ENCODE data around the gene RSRC1. TPM values are rescaled to one million over a fixed set of nuclear protein-coding genes. Genes with fewer than 3 reads are reported as not detected.

Gene RSRC1
- total and polyA plus RNA-seq, 10 donors: 7.2 to 56.5 (median 33.1) TPM

DNA sequence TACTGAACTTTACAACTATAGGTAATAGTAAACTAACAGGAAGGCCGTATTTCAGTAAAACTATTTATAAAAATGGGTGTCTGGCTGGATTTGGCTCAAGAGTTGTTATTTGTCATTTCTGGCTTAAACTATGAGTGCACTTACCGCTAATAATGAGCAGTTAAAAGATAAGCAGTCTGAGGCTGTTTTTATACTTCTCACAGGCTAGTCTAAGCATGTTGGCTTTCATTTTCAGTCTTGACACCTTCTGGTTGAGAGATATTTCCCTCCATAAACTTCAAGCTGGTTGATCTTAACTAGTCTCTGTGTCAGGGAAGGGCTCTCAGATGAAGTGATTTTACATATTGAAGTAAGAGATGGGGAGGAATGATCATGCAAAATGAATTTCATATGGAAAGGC lies 96.1 kb downstream of the RSRC1 start:
- H3K27me3 ChIP-seq (replicated peaks in 1 of 7): no peaks in the 10 kb centered on the region
- peaks cover 4 to 13% (median 12%) of the 10 kb centered on the region in 8 donors for H3K9me3 ChIP-seq
- H3K27ac ChIP-seq: no peak overlapping the region
- TF ChIP-seq, protein P1, sequence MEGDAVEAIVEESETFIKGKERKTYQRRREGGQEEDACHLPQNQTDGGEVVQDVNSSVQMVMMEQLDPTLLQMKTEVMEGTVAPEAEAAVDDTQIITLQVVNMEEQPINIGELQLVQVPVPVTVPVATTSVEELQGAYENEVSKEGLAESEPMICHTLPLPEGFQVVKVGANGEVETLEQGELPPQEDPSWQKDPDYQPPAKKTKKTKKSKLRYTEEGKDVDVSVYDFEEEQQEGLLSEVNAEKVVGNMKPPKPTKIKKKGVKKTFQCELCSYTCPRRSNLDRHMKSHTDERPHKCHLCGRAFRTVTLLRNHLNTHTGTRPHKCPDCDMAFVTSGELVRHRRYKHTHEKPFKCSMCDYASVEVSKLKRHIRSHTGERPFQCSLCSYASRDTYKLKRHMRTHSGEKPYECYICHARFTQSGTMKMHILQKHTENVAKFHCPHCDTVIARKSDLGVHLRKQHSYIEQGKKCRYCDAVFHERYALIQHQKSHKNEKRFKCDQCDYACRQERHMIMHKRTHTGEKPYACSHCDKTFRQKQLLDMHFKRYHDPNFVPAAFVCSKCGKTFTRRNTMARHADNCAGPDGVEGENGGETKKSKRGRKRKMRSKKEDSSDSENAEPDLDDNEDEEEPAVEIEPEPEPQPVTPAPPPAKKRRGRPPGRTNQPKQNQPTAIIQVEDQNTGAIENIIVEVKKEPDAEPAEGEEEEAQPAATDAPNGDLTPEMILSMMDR (IDR thresholded peaks at IDR 0.05 in 8 of 11, conservative IDR thresholded peaks at IDR 0.05 in 3 of 11): no peak
- no peak for TF ChIP-seq POLR2A (IDR thresholded peaks at IDR 0.05)
- 82 to 92% (median 90%) methylated on average over 2 of the region's 2 CpGs for WGBS, 5 donors
- H3K4me1 ChIP-seq: no peaks in the 10 kb centered on the region
- intact Hi-C loops (cut with DNase I; ENCODE audit: low total_unique reads): no loop called here
- no peak overlapping the region for H3K4me3 ChIP-seq
- DNase-seq: no peak
- H3K36me3 ChIP-seq: peaks cover 0 to 35% (median 0%) of the 10 kb centered on the region in 6 donors

DNA sequence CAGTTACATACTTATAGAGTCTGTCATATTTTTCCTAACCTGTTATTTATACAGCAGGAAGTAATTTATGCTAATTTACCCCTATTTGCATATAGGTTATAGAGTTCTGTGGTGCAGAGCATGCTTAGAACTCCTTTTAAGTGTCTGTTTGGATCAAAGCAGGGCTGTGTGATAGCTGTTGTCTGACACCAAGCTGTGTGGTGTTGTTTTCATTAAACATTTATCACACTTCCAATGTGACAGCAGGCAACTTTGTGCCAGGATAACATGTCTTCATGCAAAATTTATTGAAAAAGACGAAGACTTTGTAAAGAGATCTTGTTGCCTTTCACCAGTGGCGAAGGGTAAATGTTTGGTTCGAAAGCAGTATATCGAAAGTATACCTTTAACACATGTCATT lies 100.2 kb downstream of the RSRC1 start:
- H3K27ac ChIP-seq: no peak overlapping the region
- no peak overlapping the region for H3K4me3 ChIP-seq
- intact Hi-C loops (cut with DNase I; ENCODE audit: low total_unique reads): no loop called here
- H3K4me1 ChIP-seq: no peaks in the 10 kb centered on the region
- H3K9me3 ChIP-seq: no peaks in the 10 kb centered on the region
- WGBS, 5 donors: 95 to 99% (median 97%) methylated on average over 4 of the region's 4 CpGs
- peaks cover 0 to 26% (median 0%) of the 10 kb centered on the region in 6 donors for H3K36me3 ChIP-seq
- DNase-seq: no peak
- TF ChIP-seq POLR2A (IDR thresholded peaks at IDR 0.05): no peak
- TF ChIP-seq, protein P1 (IDR thresholded peaks at IDR 0.05 in 8 of 11, conservative IDR thresholded peaks at IDR 0.05 in 3 of 11): no peak
- TF ChIP-seq POLR2AphosphoS5 (IDR thresholded peaks at IDR 0.05): no peak
- H3K27me3 ChIP-seq (replicated peaks in 1 of 7): no peaks in the 10 kb centered on the region

DNA sequence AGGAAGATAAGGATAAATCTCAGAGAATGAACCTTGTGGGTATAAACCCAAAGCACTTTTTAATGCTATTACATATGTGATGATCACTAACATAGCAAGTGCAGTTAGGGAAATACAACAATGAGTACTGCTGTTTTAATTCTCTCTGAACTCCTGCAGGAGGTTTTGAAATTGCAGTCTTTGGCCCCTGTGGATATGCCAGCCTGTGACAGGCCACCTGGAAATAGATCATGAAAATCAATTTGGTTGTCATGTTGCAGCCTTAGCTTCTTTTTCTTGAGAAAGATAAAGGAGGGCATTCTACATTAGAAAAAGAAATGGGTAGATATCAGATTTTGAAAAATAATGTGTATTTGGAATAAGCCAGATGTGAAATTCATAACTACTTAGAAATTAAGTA lies 103.6 kb downstream of the RSRC1 start:
- Histone ChIP-seq H3K4me1 (no peaks in the 10 kb centered on the region), H3K9me3 (no peaks in the 10 kb centered on the region), H3K27me3 (replicated peaks in 1 of 7) (no peaks in the 10 kb centered on the region), H3K27ac (no peak overlapping the region), H3K36me3 (peaks cover 0 to 26% (median 0%) of the 10 kb centered on the region in 6 donors), H3K4me3 (no peak overlapping the region)
- DNase-seq: no peak
- intact Hi-C loops (cut with DNase I; ENCODE audit: low total_unique reads): no loop called here
- TF ChIP-seq POLR2A (IDR thresholded peaks at IDR 0.05): no peak

DNA sequence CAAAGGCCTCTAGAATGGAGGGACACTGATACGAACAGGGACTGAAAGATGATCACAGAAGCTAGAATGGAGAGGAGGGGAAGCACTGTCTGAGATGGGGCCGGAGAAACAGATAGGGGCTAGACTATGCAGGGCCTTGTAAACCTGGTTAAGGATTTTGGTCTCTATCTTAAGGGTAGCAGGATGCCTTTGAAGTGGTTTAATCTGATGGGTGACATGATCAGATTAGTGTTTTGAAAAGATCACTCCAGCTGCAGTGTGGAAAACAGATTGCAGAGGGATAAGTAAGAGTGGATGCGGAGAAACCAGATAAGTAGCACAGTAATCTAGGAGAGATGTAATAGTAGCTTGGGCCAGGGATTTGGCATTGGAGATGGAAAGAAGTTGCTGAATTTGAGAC lies 108.1 kb downstream of the RSRC1 start:
- no peak for DNase-seq
- H3K27me3 ChIP-seq (replicated peaks in 1 of 7): no peaks in the 10 kb centered on the region
- intact Hi-C loops (cut with DNase I; ENCODE audit: low total_unique reads): no loop called here
- WGBS, 5 donors: 93 to 100% (median 97%) methylated on average over 3 of the region's 3 CpGs
- H3K27ac ChIP-seq: no peak overlapping the region
- no peaks in the 10 kb centered on the region for H3K4me1 ChIP-seq
- H3K36me3 ChIP-seq: peaks cover 0 to 3% (median 0%) of the 10 kb centered on the region in 6 donors
- H3K4me3 ChIP-seq: no peak overlapping the region
- TF ChIP-seq POLR2A (IDR thresholded peaks at IDR 0.05): no peak
- no peak for TF ChIP-seq POLR2AphosphoS5 (IDR thresholded peaks at IDR 0.05)
- TF ChIP-seq, protein P1 (IDR thresholded peaks at IDR 0.05 in 8 of 11, conservative IDR thresholded peaks at IDR 0.05 in 3 of 11): no peak
- no peaks in the 10 kb centered on the region for H3K9me3 ChIP-seq

DNA sequence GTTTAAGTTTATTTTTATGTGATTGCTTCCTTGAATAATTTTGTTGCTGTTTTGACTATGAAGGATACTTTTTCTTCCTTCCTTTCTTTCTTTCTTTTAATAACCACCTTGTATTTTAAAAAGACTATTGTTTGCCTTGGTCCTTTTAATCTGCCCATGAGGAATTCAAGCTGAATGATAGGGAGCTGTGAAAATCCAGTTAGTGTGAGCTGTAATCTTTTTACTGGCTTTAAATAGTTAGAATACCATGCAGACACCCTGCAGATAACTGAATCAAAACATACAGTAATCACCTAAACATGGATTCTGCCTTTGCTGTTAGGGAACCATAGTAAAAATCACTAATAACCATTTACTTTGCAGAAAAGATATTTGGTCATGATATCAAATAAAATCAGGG lies 110.7 kb downstream of the RSRC1 start:
- Histone ChIP-seq H3K4me1 (no peaks in the 10 kb centered on the region), H3K36me3 (peaks cover 0 to 3% (median 0%) of the 10 kb centered on the region in 6 donors), H3K27ac (no peak overlapping the region), H3K9me3 (no peaks in the 10 kb centered on the region), H3K27me3 (replicated peaks in 1 of 7) (no peaks in the 10 kb centered on the region), H3K4me3 (no peak overlapping the region)
- intact Hi-C loops (cut with DNase I; ENCODE audit: low total_unique reads): no loop called here
- DNase-seq: no peak
- TF ChIP-seq POLR2AphosphoS5 (IDR thresholded peaks at IDR 0.05): no peak
- no peak for TF ChIP-seq POLR2A (IDR thresholded peaks at IDR 0.05)
- TF ChIP-seq, protein P1 (IDR thresholded peaks at IDR 0.05 in 8 of 11, conservative IDR thresholded peaks at IDR 0.05 in 3 of 11): no peak

Measured in spleen (tissue), 11 donors.